Measurements from ENCODE around the gene CARD9.

DNA sequence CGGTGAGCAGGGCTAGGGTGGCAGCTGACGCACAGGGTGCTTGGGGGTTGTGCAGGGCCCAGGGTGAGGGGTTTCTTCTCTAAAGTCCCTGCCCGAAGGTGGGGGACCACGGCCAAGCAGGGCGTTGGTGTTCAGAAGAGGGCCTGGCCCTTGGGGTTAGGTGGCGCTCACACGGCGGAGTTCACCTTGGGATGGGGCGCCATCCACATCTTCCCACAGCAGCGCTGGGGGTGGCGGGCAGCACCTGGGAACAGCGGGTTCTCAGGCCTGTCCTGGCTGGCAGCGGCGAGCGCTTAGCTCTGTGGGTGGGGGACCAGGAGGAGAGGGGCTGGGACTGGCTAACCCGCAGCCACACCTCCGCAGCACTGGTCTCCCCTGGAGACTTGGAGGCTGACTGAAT, 40.0 kb downstream of the CARD9 start:
- TF ChIP-seq, protein P1, sequence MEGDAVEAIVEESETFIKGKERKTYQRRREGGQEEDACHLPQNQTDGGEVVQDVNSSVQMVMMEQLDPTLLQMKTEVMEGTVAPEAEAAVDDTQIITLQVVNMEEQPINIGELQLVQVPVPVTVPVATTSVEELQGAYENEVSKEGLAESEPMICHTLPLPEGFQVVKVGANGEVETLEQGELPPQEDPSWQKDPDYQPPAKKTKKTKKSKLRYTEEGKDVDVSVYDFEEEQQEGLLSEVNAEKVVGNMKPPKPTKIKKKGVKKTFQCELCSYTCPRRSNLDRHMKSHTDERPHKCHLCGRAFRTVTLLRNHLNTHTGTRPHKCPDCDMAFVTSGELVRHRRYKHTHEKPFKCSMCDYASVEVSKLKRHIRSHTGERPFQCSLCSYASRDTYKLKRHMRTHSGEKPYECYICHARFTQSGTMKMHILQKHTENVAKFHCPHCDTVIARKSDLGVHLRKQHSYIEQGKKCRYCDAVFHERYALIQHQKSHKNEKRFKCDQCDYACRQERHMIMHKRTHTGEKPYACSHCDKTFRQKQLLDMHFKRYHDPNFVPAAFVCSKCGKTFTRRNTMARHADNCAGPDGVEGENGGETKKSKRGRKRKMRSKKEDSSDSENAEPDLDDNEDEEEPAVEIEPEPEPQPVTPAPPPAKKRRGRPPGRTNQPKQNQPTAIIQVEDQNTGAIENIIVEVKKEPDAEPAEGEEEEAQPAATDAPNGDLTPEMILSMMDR (IDR thresholded peaks at IDR 0.05; ENCODE audit: low read length) = no peak
- TF ChIP-seq EZH2 (IDR thresholded peaks at IDR 0.05; ENCODE audit: borderline replicate concordance, low read length) = no peak

All from OCI-LY1 (cell line).